GM12892 (cell line): ENCODE results near the gene MAFF.

Source experiments
- POLR2A ChIP-seq: IDR thresholded peaks from 2 replicates; pipeline ENCODE4 v1.6.1; 2011; ENCODE audit warnings: low read depth, low read length, control low read depth
- POLR2AphosphoS5 ChIP-seq: IDR thresholded peaks from 2 replicates; pipeline ENCODE4 v1.6.1; 2011; ENCODE audit warnings: low read depth, low read length, control low read depth

DNA sequence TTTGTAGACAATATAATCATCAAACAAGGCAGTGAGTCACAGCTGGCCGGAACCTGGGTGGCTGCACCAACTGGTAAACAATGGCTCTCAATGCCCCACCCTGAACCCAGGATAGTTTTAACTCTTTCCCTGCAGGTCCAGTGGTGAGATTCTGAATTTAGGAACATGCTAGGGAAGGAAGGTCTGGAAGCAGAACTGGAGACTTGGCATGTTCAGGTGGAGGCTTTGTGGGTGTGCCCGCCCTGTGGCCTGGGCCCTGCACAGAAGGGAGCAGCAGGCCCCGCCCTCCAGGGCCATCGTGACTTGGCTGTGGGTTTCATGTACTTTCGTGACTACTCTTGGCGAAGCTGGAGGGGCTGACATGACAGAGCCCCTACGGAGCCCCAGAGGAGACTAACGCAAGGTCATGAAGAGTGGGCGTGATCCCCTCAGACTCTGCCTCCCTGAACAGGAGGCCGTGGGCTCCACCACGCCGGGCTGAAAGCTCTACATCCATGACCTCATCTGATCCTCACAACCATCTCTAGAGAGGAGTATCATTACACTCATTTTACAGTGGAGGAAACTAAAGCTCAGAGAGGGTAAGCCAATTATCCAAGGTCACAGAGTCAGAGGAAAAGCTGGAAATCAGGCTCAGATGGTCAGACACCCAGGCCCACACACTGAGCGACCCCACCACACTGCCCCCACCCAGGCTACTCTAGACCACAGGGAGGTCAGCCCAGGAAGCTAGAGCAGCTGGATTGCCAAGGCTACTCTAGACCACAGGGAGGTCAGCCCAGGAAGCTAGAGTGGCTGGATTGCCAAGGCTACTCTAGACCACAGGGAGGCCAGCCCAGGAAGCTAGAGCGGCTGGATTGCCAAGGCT lies 27.3 kb downstream of the MAFF start:
- TF ChIP-seq POLR2A (no peak), POLR2AphosphoS5 (no peak)
